Gastrocnemius medialis (tissue), 4 donors: ENCODE data around the gene ANGPTL8. TPM values are rescaled to one million over a fixed set of nuclear protein-coding genes. Genes with fewer than 3 reads are reported as not detected.
A peak's percentile ranks its signal among the peaks of the same experiment; 100 is the strongest.

Source experiments
- ATAC-seq, 2 donors: fragments of 150-250 bp; one replicate each; pipeline ENCODE4 v1.9.1; 2016
- DNase-seq, 2 donors: peaks; one replicate each; pipeline ENCODE4 v3.0.0-alpha.2; 2019
- H3K27ac ChIP-seq, 4 donors: fragments of 200-600 bp; sonication (generic); 1 replicate in 1 of 4; 2 replicates in 3 of 4; pipeline ENCODE4 v1.5.1; 2016 to 2018; ENCODE audit warnings: mild to moderate bottlenecking in 2 of 4, moderate library complexity in 1 of 4
- H3K27me3 ChIP-seq, 3 donors: fragments of 200-600 bp; sonication (generic) in 2 of 3; 1 replicate in 1 of 3; 2 replicates in 2 of 3; pipeline versions ENCODE4 v1.5.1 to v1.6.0; 2016 to 2019; ENCODE audit warnings: mild to moderate bottlenecking in 1 of 3, moderate library complexity in 1 of 3
- H3K36me3 ChIP-seq, 2 donors: fragments of 200-600 bp; sonication (generic) in 1 of 2; one replicate each; pipeline ENCODE4 v1.5.1; 2017 to 2018
- H3K4me1 ChIP-seq, 2 donors: fragments of 200-600 bp; sonication (generic) in 1 of 2; one replicate each; pipeline ENCODE4 v1.5.1; 2016 to 2017; ENCODE audit warnings: mild to moderate bottlenecking in 2 of 2
- H3K4me3 ChIP-seq, 4 donors: fragments of 200-600 bp; sonication (generic) in 3 of 4; 1 replicate in 1 of 4; 2 replicates in 3 of 4; pipeline ENCODE4 v1.5.1; 2016 to 2019; ENCODE audit warnings: mild to moderate bottlenecking in 2 of 4
- H3K9me3 ChIP-seq, 3 donors: fragments of 200-600 bp; sonication (generic) in 2 of 3; 1 replicate in 1 of 3; 2 replicates in 2 of 3; pipeline ENCODE4 v1.5.1; 2016 to 2019
- POLR2A ChIP-seq, 2 donors: fragments of 450-650 bp; IDR thresholded peaks; one replicate each; pipeline ENCODE4 v1.6.1; 2017; ENCODE audit warnings: antibody characterized with exemption in 2 of 2, mild to moderate bottlenecking in 2 of 2, moderate library complexity in 2 of 2
- in situ Hi-C, 4 donors: fragments of 200-750 bp; cut with MboI; loops; one replicate each; pipeline versions ENCODE4 v1.15.0 to v1.8.0; 2017; ENCODE audit warnings: low sequenced_read_pairs in 4 of 4
- intact Hi-C: fragments of 100-400 bp; cut with DNase I; formaldehyde crosslinking; loops from one replicate; pipeline ENCODE4 v1.15.1; 2023; ENCODE audit warnings: low total_unique reads
- total RNA-seq, 4 donors: library from RNA; depleted of rRNA; stranded (reverse); fragments of >200 nt; gene quantifications; one replicate each; pipeline versions ENCODE4 v1.1.0 to v1.2.3, GENCODE V29; 2016
- TF ChIP-seq, protein P1 (sequence below), 5 experiments: fragments of 450-650 bp in 3 of 5; fragments of 200-600 bp in 2 of 5; sonication (generic) in 2 of 5; IDR thresholded peaks in 4 of 5; conservative IDR thresholded peaks in 1 of 5; 1 replicate in 4 of 5; 2 replicates in 1 of 5; pipeline ENCODE4 v1.5.1; 2016 to 2019; ENCODE audit warnings: antibody characterized with exemption in 5 of 5, mild to moderate bottlenecking in 3 of 5, moderate library complexity in 3 of 5

The ANGPTL8 gene
- total RNA-seq, 4 donors from 2014 or later, result 0.47 TPM; not detected in 3

DNA sequence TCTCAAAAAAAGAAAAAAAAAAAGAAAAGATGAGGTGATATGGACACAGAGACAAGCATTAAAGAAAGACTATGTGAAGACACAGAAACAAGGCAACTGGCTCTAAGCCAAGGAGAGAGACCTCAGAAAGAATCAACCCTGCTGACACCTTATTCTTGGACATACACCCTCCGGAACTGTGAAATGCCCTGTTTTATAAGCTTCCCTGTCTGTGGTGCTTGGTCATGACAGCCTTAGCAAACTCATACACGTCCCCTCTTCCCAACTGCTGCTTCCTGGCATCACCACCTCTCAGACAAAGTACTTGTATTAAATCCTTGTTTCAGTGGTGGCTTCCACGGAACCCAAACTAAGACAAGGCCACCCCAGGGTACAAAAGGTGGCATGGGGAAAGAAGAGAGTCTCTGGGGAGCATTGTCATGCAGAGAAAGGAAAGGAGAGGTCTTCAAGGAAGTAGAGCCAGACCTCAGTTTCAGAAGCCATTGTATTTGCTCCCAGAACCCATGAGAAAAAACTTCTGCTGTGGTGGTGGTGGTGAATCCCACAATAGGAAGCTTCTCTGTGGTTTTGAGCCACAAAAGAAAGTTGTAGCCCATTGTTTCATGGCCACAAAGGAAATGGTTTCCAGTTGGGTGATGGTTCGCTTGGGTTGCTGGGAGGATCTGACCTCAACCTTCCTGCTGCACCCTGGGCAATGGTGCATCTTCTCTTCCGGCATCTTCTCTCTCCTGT is 40.3 kb downstream of the ANGPTL8 start:
- DNase-seq (no peak), ATAC-seq (no peak)
- in situ Hi-C loops (no loop called here), intact Hi-C loops (no loop called here)
- Histone ChIP-seq H3K4me3 (no peak overlapping the region), H3K36me3 (no peaks in the 10 kb centered on the region), H3K4me1 (no peaks in the 10 kb centered on the region), H3K9me3 (no peaks in the 10 kb centered on the region), H3K27ac (peak overlapping the region in 1 of 4 donors; percentile 8), H3K27me3 (no peaks in the 10 kb centered on the region)
- TF ChIP-seq, protein P1, sequence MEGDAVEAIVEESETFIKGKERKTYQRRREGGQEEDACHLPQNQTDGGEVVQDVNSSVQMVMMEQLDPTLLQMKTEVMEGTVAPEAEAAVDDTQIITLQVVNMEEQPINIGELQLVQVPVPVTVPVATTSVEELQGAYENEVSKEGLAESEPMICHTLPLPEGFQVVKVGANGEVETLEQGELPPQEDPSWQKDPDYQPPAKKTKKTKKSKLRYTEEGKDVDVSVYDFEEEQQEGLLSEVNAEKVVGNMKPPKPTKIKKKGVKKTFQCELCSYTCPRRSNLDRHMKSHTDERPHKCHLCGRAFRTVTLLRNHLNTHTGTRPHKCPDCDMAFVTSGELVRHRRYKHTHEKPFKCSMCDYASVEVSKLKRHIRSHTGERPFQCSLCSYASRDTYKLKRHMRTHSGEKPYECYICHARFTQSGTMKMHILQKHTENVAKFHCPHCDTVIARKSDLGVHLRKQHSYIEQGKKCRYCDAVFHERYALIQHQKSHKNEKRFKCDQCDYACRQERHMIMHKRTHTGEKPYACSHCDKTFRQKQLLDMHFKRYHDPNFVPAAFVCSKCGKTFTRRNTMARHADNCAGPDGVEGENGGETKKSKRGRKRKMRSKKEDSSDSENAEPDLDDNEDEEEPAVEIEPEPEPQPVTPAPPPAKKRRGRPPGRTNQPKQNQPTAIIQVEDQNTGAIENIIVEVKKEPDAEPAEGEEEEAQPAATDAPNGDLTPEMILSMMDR (IDR thresholded peaks at IDR 0.05 in 4 of 5, conservative IDR thresholded peaks at IDR 0.05 in 1 of 5), result no peak
- no peak for TF ChIP-seq POLR2A (IDR thresholded peaks at IDR 0.05)

DNA sequence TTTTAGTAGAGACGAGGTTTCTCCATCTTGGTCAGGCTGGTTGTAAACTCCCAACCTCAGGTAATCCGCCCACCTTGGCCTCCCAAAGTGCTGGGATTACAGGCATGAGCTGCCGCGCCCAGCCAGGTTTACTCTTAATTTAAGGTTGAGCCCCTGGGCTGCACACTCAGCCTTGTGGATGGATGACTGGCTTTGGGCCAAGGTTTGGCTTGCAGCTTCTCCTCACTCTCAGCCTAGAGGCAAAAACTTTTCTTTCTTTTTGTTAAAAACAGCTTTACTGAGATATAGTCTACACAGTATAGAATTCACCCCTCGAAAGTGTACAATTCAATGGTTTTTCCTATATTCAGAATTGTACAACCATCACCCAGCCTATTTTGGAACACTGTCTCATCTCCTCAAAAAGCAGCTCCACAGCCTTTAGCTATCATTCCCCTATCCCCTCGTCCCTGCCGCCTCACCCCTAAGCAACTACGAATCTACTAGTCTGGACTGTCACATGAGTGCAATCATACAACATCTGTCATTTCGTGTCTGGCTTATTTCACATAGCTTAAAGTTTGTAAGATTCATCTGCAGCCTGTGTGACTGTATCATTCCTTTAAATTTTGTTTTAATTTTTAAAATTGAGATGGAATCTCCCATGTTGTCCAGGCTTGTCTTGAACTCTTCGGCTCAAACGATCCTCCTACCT is 42.1 kb downstream of the ANGPTL8 start:
- DNase-seq, result no peak
- no peaks in the 10 kb centered on the region for H3K9me3 ChIP-seq
- ATAC-seq, result no peak
- in situ Hi-C loops, result no loop called here
- H3K27me3 ChIP-seq, result no peaks in the 10 kb centered on the region
- no peaks in the 10 kb centered on the region for H3K36me3 ChIP-seq
- no peaks in the 10 kb centered on the region for H3K4me1 ChIP-seq
- intact Hi-C loops, result no loop called here
- no peak overlapping the region for H3K4me3 ChIP-seq
- H3K27ac ChIP-seq, result no peak overlapping the region
- TF ChIP-seq POLR2A (IDR thresholded peaks at IDR 0.05), result no peak
- TF ChIP-seq, protein P1 (IDR thresholded peaks at IDR 0.05 in 4 of 5, conservative IDR thresholded peaks at IDR 0.05 in 1 of 5), result no peak

DNA sequence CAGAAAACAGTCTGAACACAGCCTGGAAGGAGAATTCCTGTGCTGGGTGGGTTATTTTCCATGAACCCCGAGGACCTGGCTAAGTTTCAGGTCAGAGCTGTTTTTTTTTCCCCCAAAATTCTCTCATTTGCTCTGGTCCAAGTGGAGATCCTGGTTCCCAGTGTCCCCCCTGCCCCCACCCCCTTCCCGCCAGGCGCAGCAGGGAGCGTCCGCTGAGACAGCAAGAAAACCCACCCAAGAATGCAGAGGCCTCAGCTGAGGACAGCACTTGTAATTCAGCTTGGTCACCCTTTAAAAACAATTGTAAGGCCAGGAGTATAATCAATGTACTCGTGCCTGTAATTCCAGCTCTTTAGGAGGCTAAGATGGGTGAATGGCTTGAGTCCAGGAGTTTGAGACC is 45.1 kb downstream of the ANGPTL8 start:
- no peaks in the 10 kb centered on the region for H3K27me3 ChIP-seq
- no peak overlapping the region for H3K27ac ChIP-seq
- H3K36me3 ChIP-seq, result no peaks in the 10 kb centered on the region
- H3K9me3 ChIP-seq, result no peaks in the 10 kb centered on the region
- no peaks in the 10 kb centered on the region for H3K4me1 ChIP-seq
- DNase-seq (no peak), ATAC-seq (no peak)
- TF ChIP-seq POLR2A (IDR thresholded peaks at IDR 0.05), result no peak
- TF ChIP-seq, protein P1 (IDR thresholded peaks at IDR 0.05 in 4 of 5, conservative IDR thresholded peaks at IDR 0.05 in 1 of 5), result no peak
- H3K4me3 ChIP-seq, result no peak overlapping the region
- intact Hi-C loops (no loop called here), in situ Hi-C loops (no loop called here)

DNA sequence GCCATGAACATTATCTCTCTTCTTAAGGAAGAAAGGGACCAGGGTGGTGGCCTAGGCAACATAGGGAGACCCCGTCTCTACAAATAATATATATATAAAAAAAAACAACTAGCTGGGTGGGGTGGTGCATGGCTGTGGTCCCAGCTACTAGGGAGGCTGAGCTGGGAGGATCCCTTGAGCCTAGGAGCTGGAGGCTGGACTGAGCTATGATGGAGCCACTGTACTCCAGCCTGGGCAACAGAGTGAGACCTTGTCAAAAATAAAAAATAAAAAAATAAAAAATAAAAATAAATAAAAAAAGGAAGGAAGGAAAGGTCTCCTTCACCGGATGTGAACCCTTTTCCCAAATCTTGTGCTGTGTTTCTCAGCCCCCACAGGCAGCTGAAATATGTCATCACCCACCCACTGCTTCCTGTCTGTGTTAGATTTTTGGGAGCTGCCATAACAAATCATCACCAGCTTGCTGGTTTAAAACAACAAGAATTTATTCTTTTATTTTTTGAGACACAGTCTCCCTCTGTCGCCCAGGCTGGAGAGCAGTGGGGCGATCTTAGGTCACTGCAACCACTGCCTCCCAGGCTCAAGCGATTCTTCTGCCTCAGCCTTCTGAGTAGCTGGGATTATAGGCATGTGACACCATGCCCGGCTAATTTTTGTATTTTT is 47.0 kb downstream of the ANGPTL8 start:
- no peak for ATAC-seq
- in situ Hi-C loops, result no loop called here
- H3K9me3 ChIP-seq, result no peaks in the 10 kb centered on the region
- H3K27me3 ChIP-seq, result no peaks in the 10 kb centered on the region
- no peak for TF ChIP-seq POLR2A (IDR thresholded peaks at IDR 0.05)
- TF ChIP-seq, protein P1 (IDR thresholded peaks at IDR 0.05 in 4 of 5, conservative IDR thresholded peaks at IDR 0.05 in 1 of 5), result peak in 3 of 5 experiments; percentile 6 to 13 (median 10)
- H3K4me1 ChIP-seq, result no peaks in the 10 kb centered on the region
- intact Hi-C loops, result no loop called here
- H3K36me3 ChIP-seq, result no peaks in the 10 kb centered on the region
- H3K27ac ChIP-seq, result peak overlapping the region in 3 of 4 donors; percentile 41 to 55 (median 50)
- H3K4me3 ChIP-seq, result no peak overlapping the region
- DNase-seq, result no peak
